Right atrium auricular region (tissue), 2 donors: ENCODE data around the gene CACNA2D1. TPM values are rescaled to one million over a fixed set of nuclear protein-coding genes. Genes with fewer than 3 reads are reported as not detected.

Source experiments
- DNase-seq: peaks from one replicate; pipeline ENCODE4 v3.0.0-alpha.2; 2019; ENCODE audit warnings: low spot score
- H3K27ac ChIP-seq, 2 donors: fragments of 200-600 bp; sonication (generic); 1 replicate in 1 of 2; 2 replicates in 1 of 2; pipeline ENCODE4 v1.5.1; 2016 to 2019
- H3K27me3 ChIP-seq, 2 donors: fragments of 200-600 bp; sonication (generic); one replicate each; pipeline versions ENCODE4 v1.5.1 to v1.6.0; 2017 to 2019
- H3K36me3 ChIP-seq: fragments of 200-600 bp; sonication (generic); one replicate; pipeline ENCODE4 v1.5.1; 2016
- H3K4me1 ChIP-seq, 2 donors: fragments of 200-600 bp; sonication (generic); one replicate each; pipeline versions ENCODE4 v1.5.1 to v1.6.0; 2017 to 2019
- H3K4me3 ChIP-seq, 2 donors: fragments of 200-600 bp; sonication (generic); 1 replicate in 1 of 2; 2 replicates in 1 of 2; pipeline ENCODE4 v1.5.1; 2017 to 2019; ENCODE audit warnings: mild to moderate bottlenecking in 1 of 2, moderate library complexity in 1 of 2
- H3K9me3 ChIP-seq, 2 donors: fragments of 200-600 bp; sonication (generic); one replicate each; pipeline ENCODE4 v1.5.1; 2019
- CTCF ChIP-seq, 2 donors: fragments of 200-600 bp; sonication (generic); IDR thresholded peaks; one replicate each; pipeline ENCODE4 v1.5.1; 2019; ENCODE audit warnings: antibody characterized with exemption in 2 of 2
- total RNA-seq, 2 donors: library from RNA; depleted of rRNA; stranded (reverse); fragments of >200 nt; gene quantifications; one replicate each; pipeline ENCODE4 v1.1.0, GENCODE V29; 2016

Gene CACNA2D1
- total RNA-seq, 2 donors from 2014 or later, result 31.5 to 54.5 TPM

- DNase-seq, result no peak
- no peak for TF ChIP-seq CTCF (IDR thresholded peaks at IDR 0.05)
Measured at GRCh38 chr7:82469207-82469606, 25.6 kb upstream of the CACNA2D1 start.

GRCh38 chr7:82468435-82468834 is 24.9 kb upstream of the CACNA2D1 start:
- TF ChIP-seq CTCF (IDR thresholded peaks at IDR 0.05), result no peak

More at GRCh38 chr7:82469207-82469606, 25.6 kb upstream of the CACNA2D1 start:
- no peak overlapping the region for H3K27ac ChIP-seq
- no peaks in the 10 kb centered on the region for H3K9me3 ChIP-seq
- H3K27me3 ChIP-seq, result no peaks in the 10 kb centered on the region
- H3K4me3 ChIP-seq, result no peak overlapping the region
- no peaks in the 10 kb centered on the region for H3K36me3 ChIP-seq
- no peaks in the 10 kb centered on the region for H3K4me1 ChIP-seq

GRCh38 chr7:82467020-82467419 is 23.4 kb upstream of the CACNA2D1 start:
- no peaks in the 10 kb centered on the region for H3K36me3 ChIP-seq
- no peak for DNase-seq
- no peaks in the 10 kb centered on the region for H3K9me3 ChIP-seq

More at GRCh38 chr7:82468435-82468834, 24.9 kb upstream of the CACNA2D1 start:
- no peaks in the 10 kb centered on the region for H3K27me3 ChIP-seq
- H3K27ac ChIP-seq, result no peak overlapping the region
- H3K9me3 ChIP-seq, result no peaks in the 10 kb centered on the region
- no peaks in the 10 kb centered on the region for H3K36me3 ChIP-seq
- no peaks in the 10 kb centered on the region for H3K4me1 ChIP-seq
- DNase-seq, result no peak
- no peak overlapping the region for H3K4me3 ChIP-seq

GRCh38 chr7:82464372-82464771 is 20.8 kb upstream of the CACNA2D1 start:
- no peak overlapping the region for H3K27ac ChIP-seq
- no peaks in the 10 kb centered on the region for H3K9me3 ChIP-seq
- no peaks in the 10 kb centered on the region for H3K27me3 ChIP-seq
- no peak for DNase-seq
- no peak overlapping the region for H3K4me3 ChIP-seq
- TF ChIP-seq CTCF (IDR thresholded peaks at IDR 0.05), result no peak
- no peaks in the 10 kb centered on the region for H3K4me1 ChIP-seq
- no peaks in the 10 kb centered on the region for H3K36me3 ChIP-seq

More at GRCh38 chr7:82467020-82467419, 23.4 kb upstream of the CACNA2D1 start:
- Histone ChIP-seq H3K4me3 (no peak overlapping the region), H3K27ac (no peak overlapping the region), H3K27me3 (no peaks in the 10 kb centered on the region), H3K4me1 (no peaks in the 10 kb centered on the region)
- TF ChIP-seq CTCF (IDR thresholded peaks at IDR 0.05), result no peak

GRCh38 chr7:82455295-82455694 is 11.7 kb upstream of the CACNA2D1 start:
- Histone ChIP-seq H3K4me1 (no peaks in the 10 kb centered on the region), H3K4me3 (no peak overlapping the region)

More at GRCh38 chr7:82455295-82455694, 11.7 kb upstream of the CACNA2D1 start:
- TF ChIP-seq CTCF (IDR thresholded peaks at IDR 0.05), result no peak
- H3K36me3 ChIP-seq, result no peaks in the 10 kb centered on the region
- no peak for DNase-seq
- H3K27me3 ChIP-seq, result no peaks in the 10 kb centered on the region
- H3K9me3 ChIP-seq, result no peaks in the 10 kb centered on the region
- no peak overlapping the region for H3K27ac ChIP-seq
